HG03175 (cell line): ENCODE results near the gene EYA4.
"Not testable (repeated sequence)": the region's sequence is repeated elsewhere in the genome, so short reads cannot be mapped to it uniquely, and the experiment has no call there.

ENCODE experiments used
- ATAC-seq: cut with Tn5 transposase; IDR thresholded peaks from one replicate; pipeline ENCODE4 v1.9.1; 2021; ENCODE audit warnings: mild to moderate bottlenecking, moderate library complexity; ENCODE audit not compliant: unreplicated experiment

Gene EYA4

GRCh38 chr6:133393891-133394290 lies 152.7 kb downstream of the EYA4 start:
- no peak for ATAC-seq

GRCh38 chr6:133394630-133395029 lies 153.5 kb downstream of the EYA4 start:
- ATAC-seq = no peak

GRCh38 chr6:133396233-133396983 lies 155.3 kb downstream of the EYA4 start:
- ATAC-seq = no peak

GRCh38 chr6:133396984-133397348 lies 155.8 kb downstream of the EYA4 start:
- no peak for ATAC-seq

- not testable (repeated sequence) for ATAC-seq
These were observed 156.4 kb downstream of the EYA4 start for GRCh38 chr6:133397601-133398000.

GRCh38 chr6:133399426-133399825 lies 158.3 kb downstream of the EYA4 start:
- ATAC-seq = no peak

- no peak for ATAC-seq
These were observed 163.0 kb downstream of the EYA4 start for GRCh38 chr6:133404151-133404550.

- no peak for ATAC-seq
These were observed 163.6 kb downstream of the EYA4 start for GRCh38 chr6:133404728-133405127.

GRCh38 chr6:133407320-133408100 lies 166.4 kb downstream of the EYA4 start:
- no peak for ATAC-seq

GRCh38 chr6:133408132-133408531 lies 167.0 kb downstream of the EYA4 start:
- ATAC-seq = no peak

GRCh38 chr6:133408543-133408942 lies 167.4 kb downstream of the EYA4 start:
- ATAC-seq = no peak

- no peak for ATAC-seq
These were observed 169.7 kb downstream of the EYA4 start for GRCh38 chr6:133410638-133411435.

GRCh38 chr6:133411757-133412156 lies 170.6 kb downstream of the EYA4 start:
- ATAC-seq = no peak

GRCh38 chr6:133415262-133415661 lies 174.1 kb downstream of the EYA4 start:
- no peak for ATAC-seq

GRCh38 chr6:133418108-133418507 lies 177.0 kb downstream of the EYA4 start:
- ATAC-seq = no peak

- ATAC-seq = no peak
These were observed 182.1 kb downstream of the EYA4 start for GRCh38 chr6:133423242-133423641.

GRCh38 chr6:133424359-133424758 lies 183.2 kb downstream of the EYA4 start:
- no peak for ATAC-seq

GRCh38 chr6:133426038-133426437 lies 184.9 kb downstream of the EYA4 start:
- no peak for ATAC-seq

GRCh38 chr6:133428295-133428694 lies 187.1 kb downstream of the EYA4 start:
- no peak for ATAC-seq

- no peak for ATAC-seq
These were observed 189.4 kb downstream of the EYA4 start for GRCh38 chr6:133430530-133430929.

- no peak for ATAC-seq
These were observed 189.9 kb downstream of the EYA4 start for GRCh38 chr6:133431031-133431430.
